ENCODE results near the gene ATP7B. TPM values are rescaled to one million over a fixed set of nuclear protein-coding genes. Genes with fewer than 3 reads are reported as not detected.

Gene ATP7B
- polyA plus RNA-seq, 1 experiment, result 1.8 TPM

DNA sequence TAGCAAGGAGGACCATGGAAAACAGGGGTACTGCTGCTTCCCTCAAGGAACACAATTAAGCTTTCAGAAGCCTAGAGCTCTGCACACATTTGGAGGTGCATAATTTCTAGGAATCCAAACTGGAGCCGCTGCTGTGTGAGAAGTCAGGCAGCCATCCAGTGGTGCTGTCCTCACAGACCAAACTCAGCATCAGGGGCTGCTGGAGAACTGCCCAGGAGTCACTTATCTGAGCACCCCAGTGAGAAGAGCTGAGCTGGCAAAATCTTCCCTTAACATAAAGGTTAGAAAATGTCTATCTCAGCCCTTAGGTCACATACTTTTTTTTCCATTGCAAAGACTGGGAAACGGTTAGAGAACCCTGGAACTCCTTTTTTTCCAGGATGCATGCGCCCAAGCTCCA is 72.8 kb downstream of the ATP7B start:
- CTCF ChIA-PET, result no interaction called here

DNA sequence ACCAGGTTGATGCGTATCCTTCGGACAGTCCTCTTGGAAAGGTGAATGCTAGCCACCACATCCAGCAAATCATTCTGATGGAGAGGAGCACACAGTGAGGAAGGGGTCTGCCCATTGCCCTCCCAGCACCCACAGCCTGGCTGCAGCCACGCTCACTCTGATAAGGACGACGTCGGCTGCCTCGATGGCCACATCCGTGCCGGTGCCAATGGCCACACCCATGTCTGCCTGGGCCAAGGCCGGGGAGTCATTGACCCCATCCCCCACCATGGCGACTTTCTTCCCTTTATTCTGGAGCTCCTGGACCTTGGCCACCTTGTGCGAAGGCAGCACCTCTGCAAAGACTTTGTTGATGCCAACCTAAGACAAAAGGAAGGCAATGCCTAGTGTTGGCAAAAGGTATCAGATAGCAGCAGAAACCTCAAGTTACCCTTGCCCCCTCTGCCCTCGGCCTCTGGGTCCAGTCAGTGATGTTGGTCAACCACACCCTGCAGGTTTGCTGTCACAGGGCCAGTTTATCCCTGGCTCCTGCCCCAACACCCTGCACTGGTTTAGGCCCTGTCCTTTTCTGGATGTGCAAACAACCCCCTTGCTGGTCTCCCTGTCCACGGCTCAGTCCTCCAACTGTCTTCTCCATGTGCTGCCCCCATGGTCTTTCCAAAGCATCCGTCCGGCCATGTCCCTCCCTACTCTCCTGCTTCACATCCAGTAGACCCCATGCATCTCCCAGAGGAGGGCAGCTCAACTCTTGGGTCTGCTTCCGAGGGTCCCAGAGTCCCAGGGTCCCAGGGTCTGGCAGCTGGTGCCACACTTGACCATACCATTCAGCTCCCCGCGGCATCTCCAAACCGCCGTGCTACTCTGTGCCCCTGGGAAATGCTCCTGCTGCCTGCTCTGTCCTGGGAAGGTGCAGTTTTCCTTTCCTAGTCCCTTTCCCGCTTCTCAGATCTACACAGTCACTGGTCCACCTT is 73.6 kb downstream of the ATP7B start:
- Histone ChIP-seq H3K4me3 (ENCODE audit: low read depth, low read length) (no peak overlapping the region), H3K27ac (ENCODE audit: low read depth, low read length) (no peak overlapping the region), H3K27me3 (ENCODE audit: control insufficient read depth, insufficient read depth, low read length) (peaks cover 4% of the 10 kb centered on the region), H3K9me3 (ENCODE audit: control insufficient read depth, insufficient read depth, low read length) (no peaks in the 10 kb centered on the region)
- TF ChIP-seq, protein P1, sequence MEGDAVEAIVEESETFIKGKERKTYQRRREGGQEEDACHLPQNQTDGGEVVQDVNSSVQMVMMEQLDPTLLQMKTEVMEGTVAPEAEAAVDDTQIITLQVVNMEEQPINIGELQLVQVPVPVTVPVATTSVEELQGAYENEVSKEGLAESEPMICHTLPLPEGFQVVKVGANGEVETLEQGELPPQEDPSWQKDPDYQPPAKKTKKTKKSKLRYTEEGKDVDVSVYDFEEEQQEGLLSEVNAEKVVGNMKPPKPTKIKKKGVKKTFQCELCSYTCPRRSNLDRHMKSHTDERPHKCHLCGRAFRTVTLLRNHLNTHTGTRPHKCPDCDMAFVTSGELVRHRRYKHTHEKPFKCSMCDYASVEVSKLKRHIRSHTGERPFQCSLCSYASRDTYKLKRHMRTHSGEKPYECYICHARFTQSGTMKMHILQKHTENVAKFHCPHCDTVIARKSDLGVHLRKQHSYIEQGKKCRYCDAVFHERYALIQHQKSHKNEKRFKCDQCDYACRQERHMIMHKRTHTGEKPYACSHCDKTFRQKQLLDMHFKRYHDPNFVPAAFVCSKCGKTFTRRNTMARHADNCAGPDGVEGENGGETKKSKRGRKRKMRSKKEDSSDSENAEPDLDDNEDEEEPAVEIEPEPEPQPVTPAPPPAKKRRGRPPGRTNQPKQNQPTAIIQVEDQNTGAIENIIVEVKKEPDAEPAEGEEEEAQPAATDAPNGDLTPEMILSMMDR (IDR thresholded peaks at IDR 0.05; ENCODE audit: low read depth, low read length), result no peak
- ChIA-PET POLR2A (no interaction called here), CTCF (interaction anchor here (0.7 kb wide), 1 partner anchor 1457 kb away, joined by 3 read pairs; no protein-coding TSS in a partner anchor)
- no peak for DNase-seq (ENCODE audit: low read depth, low spot score)

More for the DNA sequence above, 72.8 kb downstream of the ATP7B start:
- no peak for DNase-seq (ENCODE audit: low read depth, low spot score)
- Histone ChIP-seq H3K27me3 (ENCODE audit: control insufficient read depth, insufficient read depth, low read length) (peaks cover 4% of the 10 kb centered on the region), H3K27ac (ENCODE audit: low read depth, low read length) (no peak overlapping the region), H3K4me3 (ENCODE audit: low read depth, low read length) (no peak overlapping the region), H3K9me3 (ENCODE audit: control insufficient read depth, insufficient read depth, low read length) (no peaks in the 10 kb centered on the region)
- POLR2A ChIA-PET, result no interaction called here
- TF ChIP-seq, protein P1 (IDR thresholded peaks at IDR 0.05; ENCODE audit: low read depth, low read length), result no peak

DNA sequence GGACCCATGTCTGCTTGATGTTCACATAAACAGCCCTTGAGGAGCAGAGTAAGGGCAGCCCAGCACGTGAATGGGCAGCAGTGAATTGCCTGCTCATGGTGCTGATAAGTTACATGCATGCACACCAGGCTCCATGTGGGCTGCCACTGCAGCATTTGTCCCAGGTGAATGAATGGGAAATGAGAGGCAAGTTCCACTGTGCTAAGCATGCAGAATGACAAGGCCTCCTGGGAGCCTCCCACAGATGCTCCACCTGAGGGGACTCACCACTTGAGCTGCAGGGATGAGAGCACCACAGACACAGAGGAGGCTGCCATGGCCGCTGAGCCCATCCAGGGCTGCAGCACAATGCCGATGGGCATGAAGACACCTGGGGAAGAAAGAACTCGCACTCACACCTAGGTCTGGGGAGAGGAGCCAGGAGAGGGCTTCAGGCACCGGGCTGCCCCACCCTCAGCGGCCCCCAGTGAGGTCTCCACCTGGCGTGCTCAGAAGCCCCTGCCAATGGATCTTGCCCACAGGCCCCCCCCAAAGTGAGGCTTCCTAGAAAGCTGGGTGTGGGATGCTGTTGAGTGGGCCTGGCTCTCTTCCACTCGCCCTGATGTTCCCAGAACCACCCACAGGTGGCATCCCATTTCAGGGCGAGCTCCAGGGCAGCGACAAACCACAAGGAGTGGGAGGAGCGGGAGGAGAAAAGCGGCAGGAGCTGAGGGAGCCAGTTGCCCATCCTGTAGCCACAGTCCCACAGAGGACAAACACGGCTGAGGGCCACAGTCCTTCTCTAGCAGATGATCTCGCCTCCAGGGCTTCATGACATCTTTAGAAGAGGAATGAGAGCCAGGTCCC is 75.7 kb downstream of the ATP7B start:
- TF ChIP-seq, protein P1 (IDR thresholded peaks at IDR 0.05; ENCODE audit: low read depth, low read length), result peak; percentile 27
- ChIA-PET POLR2A (no interaction called here), CTCF (interaction anchor here (0.5 to 0.6 kb wide), 2 partner anchors 24 to 1802 kb away, joined by 3 to 4 read pairs; no protein-coding TSS in a partner anchor)
- H3K4me3 ChIP-seq (ENCODE audit: low read depth, low read length), result no peak overlapping the region
- no peak overlapping the region for H3K27ac ChIP-seq (ENCODE audit: low read depth, low read length)
- DNase-seq (ENCODE audit: low read depth, low spot score), result no peak
- H3K9me3 ChIP-seq (ENCODE audit: control insufficient read depth, insufficient read depth, low read length), result no peaks in the 10 kb centered on the region
- H3K27me3 ChIP-seq (ENCODE audit: control insufficient read depth, insufficient read depth, low read length), result no peaks in the 10 kb centered on the region

DNA sequence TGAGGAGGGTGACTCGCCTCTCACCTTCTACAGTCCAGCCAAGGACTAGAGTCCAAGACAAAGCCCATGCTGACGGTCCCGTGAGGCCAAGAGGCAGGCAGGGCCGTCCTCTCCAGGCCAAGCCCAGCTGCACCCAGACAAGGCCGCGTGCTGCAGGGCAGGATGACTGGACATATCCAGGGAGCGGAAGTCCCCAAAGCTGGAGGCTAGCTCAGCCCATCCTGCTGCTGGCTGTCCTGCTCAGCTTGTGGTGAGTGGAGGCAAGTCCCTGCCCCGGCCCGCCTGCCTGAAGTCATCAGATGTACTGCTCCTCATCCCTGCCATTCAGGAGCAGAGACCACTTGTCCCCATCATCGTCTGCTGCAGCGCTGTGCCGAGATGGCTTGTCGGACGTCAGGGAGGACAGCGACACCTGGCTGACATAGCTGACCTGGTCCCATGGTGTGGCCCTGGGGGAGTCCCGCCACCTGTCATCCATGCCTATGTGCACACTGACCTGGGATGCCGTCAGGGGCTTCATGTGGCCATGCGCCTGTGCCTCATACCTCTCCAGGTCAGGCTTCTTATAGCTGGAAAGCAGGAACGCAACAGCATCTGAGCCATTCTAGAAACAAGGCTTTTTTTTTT is 76.7 kb downstream of the ATP7B start:
- no peak for DNase-seq (ENCODE audit: low read depth, low spot score)
- TF ChIP-seq, protein P1 (IDR thresholded peaks at IDR 0.05; ENCODE audit: low read depth, low read length), result no peak
- Histone ChIP-seq H3K9me3 (ENCODE audit: control insufficient read depth, insufficient read depth, low read length) (no peaks in the 10 kb centered on the region), H3K4me3 (ENCODE audit: low read depth, low read length) (no peak overlapping the region), H3K27ac (ENCODE audit: low read depth, low read length) (no peak overlapping the region), H3K27me3 (ENCODE audit: control insufficient read depth, insufficient read depth, low read length) (peaks cover under 1% of the 10 kb centered on the region)
- ChIA-PET CTCF (no interaction called here), POLR2A (interaction anchor here (0.6 kb wide), 1 partner anchor 151 kb away, joined by 3 read pairs; no protein-coding TSS in a partner anchor)

Data from AG04450 (cell line).